HepG2 (cell line): ENCODE measurements around the gene THRA. TPM values are rescaled to one million over a fixed set of nuclear protein-coding genes. Genes with fewer than 3 reads are reported as not detected.

ENCODE experiments used
- BHLHE40 ChIP-seq: IDR thresholded peaks from 2 replicates; pipeline ENCODE4 v1.6.1; 2011; ENCODE audit warnings: low read length, improper control_type of control experiment
- CBX2 ChIP-seq, 2 experiments: fragments of 200-600 bp in 1 of 2; sonication (generic); formaldehyde crosslinking in 1 of 2; IDR thresholded peaks; 2 replicates each; pipeline versions ENCODE4 v1.7.0 to v1.8.1; 2018 to 2022; ENCODE audit warnings: low read depth in 2 of 2, low read length in 1 of 2, mild to moderate bottlenecking in 1 of 2, missing genetic modification reagents in 1 of 2
- KDM4B ChIP-seq: sonication (generic); formaldehyde crosslinking; IDR thresholded peaks from 2 replicates; pipeline ENCODE4 v1.4.0; 2020; ENCODE audit warnings: missing genetic modification reagents
- KLF13 ChIP-seq: sonication (generic); formaldehyde crosslinking; IDR thresholded peaks from 2 replicates; pipeline ENCODE4 v1.4.0; 2020; ENCODE audit warnings: mild to moderate bottlenecking, missing genetic modification reagents
- KLF16 ChIP-seq, 2 experiments: sonication (generic) in 1 of 2; formaldehyde crosslinking in 1 of 2; IDR thresholded peaks; 2 replicates each; pipeline versions ENCODE4 v1.6.1 to v1.8.0; 2016 to 2023; ENCODE audit warnings: missing genetic modification reagents in 2 of 2, missing compliant biosample characterization in 1 of 2
- MTF2 ChIP-seq: sonication (generic); formaldehyde crosslinking; IDR thresholded peaks from 2 replicates; pipeline ENCODE4 v1.5.0; 2020; ENCODE audit warnings: missing genetic modification reagents, borderline replicate concordance
- NCOA2 ChIP-seq: sonication (generic); formaldehyde crosslinking; IDR thresholded peaks from 2 replicates; pipeline ENCODE4 v1.8.0; 2022; ENCODE audit warnings: inconsistent platforms
- NFKB2 ChIP-seq: sonication (generic); formaldehyde crosslinking; IDR thresholded peaks from 2 replicates; pipeline ENCODE4 v1.4.0; 2020; ENCODE audit warnings: missing genetic modification reagents, borderline replicate concordance
- NFYB ChIP-seq: sonication (generic); formaldehyde crosslinking; IDR thresholded peaks from 2 replicates; pipeline ENCODE4 v1.4.0; 2020; ENCODE audit warnings: missing genetic modification reagents
- SALL2 ChIP-seq: sonication (generic); formaldehyde crosslinking; IDR thresholded peaks from 2 replicates; pipeline ENCODE4 v1.8.1; 2023; ENCODE audit warnings: mild to moderate bottlenecking, missing genetic modification reagents, inconsistent platforms
- SSRP1 ChIP-seq: IDR thresholded peaks from 2 replicates; pipeline ENCODE4 v1.6.1; 2016; ENCODE audit warnings: control low read depth
- U2AF2 ChIP-seq: fragments of 200-400 bp; formaldehyde crosslinking; IDR thresholded peaks from 2 replicates; pipeline ENCODE4 v1.6.1; 2017; ENCODE audit warnings: low read depth, mild to moderate bottlenecking, low read length
- YY1 ChIP-seq: IDR thresholded peaks from 2 replicates; pipeline ENCODE4 v1.6.1; 2011; ENCODE audit warnings: low read length, low read depth, moderate library complexity, mild to moderate bottlenecking; ENCODE audit not compliant: insufficient read depth, insufficient replicate concordance
- ZFP90 ChIP-seq: sonication (generic); formaldehyde crosslinking; IDR thresholded peaks from 2 replicates; pipeline ENCODE4 v1.8.0; 2022; ENCODE audit warnings: missing genetic modification reagents, mild to moderate bottlenecking, inconsistent platforms, borderline replicate concordance
- ZFY ChIP-seq: sonication (generic); formaldehyde crosslinking; IDR thresholded peaks from 2 replicates; pipeline ENCODE4 v1.4.0; 2020; ENCODE audit warnings: missing genetic modification reagents
- ZKSCAN5 ChIP-seq: sonication (generic); formaldehyde crosslinking; IDR thresholded peaks from 2 replicates; pipeline ENCODE4 v1.5.1; 2020; ENCODE audit warnings: mild to moderate bottlenecking, missing genetic modification reagents
- ZMAT5 ChIP-seq: sonication (generic); formaldehyde crosslinking; IDR thresholded peaks from 2 replicates; pipeline ENCODE4 v1.5.0; 2020; ENCODE audit warnings: mild to moderate bottlenecking, low read depth, missing genetic modification reagents, borderline replicate concordance
- ZNF142 ChIP-seq: sonication (generic); formaldehyde crosslinking; IDR thresholded peaks from 2 replicates; pipeline ENCODE4 v1.4.0; 2020; ENCODE audit warnings: missing genetic modification reagents
- ZNF282 ChIP-seq: fragments of 450-650 bp; IDR thresholded peaks from 2 replicates; pipeline ENCODE4 v1.6.1; 2018; ENCODE audit not compliant: partially characterized antibody
- ZNF556 ChIP-seq: sonication (generic); formaldehyde crosslinking; IDR thresholded peaks from 2 replicates; pipeline ENCODE4 v1.4.0; 2020; ENCODE audit warnings: mild to moderate bottlenecking, missing genetic modification reagents, borderline replicate concordance
- ZNF704 ChIP-seq: sonication (generic); formaldehyde crosslinking; IDR thresholded peaks from 2 replicates; pipeline ENCODE4 v1.8.1; 2023; ENCODE audit warnings: mild to moderate bottlenecking, inconsistent platforms, moderate library complexity, missing genetic modification reagents, borderline replicate concordance
- ZNF766 ChIP-seq: sonication (generic); formaldehyde crosslinking; IDR thresholded peaks from 2 replicates; pipeline ENCODE4 v1.5.0; 2020; ENCODE audit warnings: missing genetic modification reagents, borderline replicate concordance
- ZNF816 ChIP-seq: sonication (generic); formaldehyde crosslinking; IDR thresholded peaks from 2 replicates; pipeline ENCODE4 v1.8.0; 2022; ENCODE audit warnings: missing genetic modification reagents, mild to moderate bottlenecking, borderline replicate concordance
- polyA plus RNA-seq, 8 experiments: library from polyadenylated mRNA; depleted of rRNA in 3 of 8; stranded (reverse) in 7 of 8; unstranded in 1 of 8; fragments of >200 nt; fragmentation: Illumina TruSeq in 4 of 8; extraction: Trizol in 4 of 8; gene quantifications; 2 replicates each; pipeline versions ENCODE4 v1.2.1 to v1.2.3, GENCODE V29; 2011 to 2016; ENCODE audit warnings: low read depth in 4 of 8, missing spikeins in 1 of 8, mixed read lengths in 1 of 8; ENCODE audit not compliant: insufficient read depth in 1 of 8
- total RNA-seq, 5 experiments: library from RNA; depleted of rRNA; stranded (reverse); fragments of >200 nt; fragmentation: Illumina TruSeq; extraction: Trizol; gene quantifications; 2 replicates each; pipeline ENCODE4 v1.2.3, GENCODE V29; 2016; ENCODE audit warnings: low read depth in 1 of 5

THRA gene
- total and polyA plus RNA-seq, 2 of the 13 experiments (the other 11 are each of a cell fraction or from before 2014, with no cell fraction given): 8.0 to 9.9 TPM

GRCh38 chr17:40122999-40123810 is 60.4 kb downstream of the THRA start (continued):
- TF ChIP-seq ZMAT5 (CRISPR knock-in tag): no peak
- TF ChIP-seq CBX2 (IDR thresholded peaks at IDR 0.05; ENCODE audit: low read depth, low read length): no peak
- no peak for TF ChIP-seq CBX2 (CRISPR knock-in tag; IDR thresholded peaks at IDR 0.05; ENCODE audit: low read depth)
- TF ChIP-seq NFKB2 (CRISPR knock-in tag): no peak; the same call in 1 of the 2 replicates
- no peak for TF ChIP-seq ZFP90 (CRISPR knock-in tag)
- TF ChIP-seq U2AF2: no peak
- TF ChIP-seq ZNF816 (CRISPR knock-in tag): peak; percentile 78; the same call in 1 of the 2 replicates
- no peak for TF ChIP-seq ZNF282
- TF ChIP-seq ZNF704 (CRISPR knock-in tag): peak; percentile 63; the same call in 1 of the 2 replicates
- no peak for TF ChIP-seq NFYB (CRISPR knock-in tag)
- TF ChIP-seq KLF13: no peak
- no peak for TF ChIP-seq BHLHE40
- no peak for TF ChIP-seq NCOA2 (CRISPR knock-in tag)
- no peak for TF ChIP-seq YY1
- TF ChIP-seq SALL2 (CRISPR knock-in tag): no peak
- 0 out of 2 replicates have a peak, but pooled peaks have one; percentile 54 for TF ChIP-seq ZNF142 (CRISPR knock-in tag)
- TF ChIP-seq KLF16 (CRISPR knock-in tag; IDR thresholded peaks at IDR 0.05): no peak
- peak; percentile 47; the same call in 1 of the 2 replicates for TF ChIP-seq SSRP1 (CRISPR knock-in tag)
- no peak for TF ChIP-seq ZNF766
- TF ChIP-seq ZKSCAN5 (CRISPR knock-in tag): no peak
- TF ChIP-seq ZNF556: no peak
- no peak for TF ChIP-seq KDM4B (CRISPR knock-in tag)
- no peak for TF ChIP-seq MTF2 (CRISPR knock-in tag)
- TF ChIP-seq ZFY (CRISPR knock-in tag): peak; percentile 38; the same call in 1 of the 2 replicates
